MCF 10A (cell line): ENCODE results near the gene FBXW11. TPM values are rescaled to one million over a fixed set of nuclear protein-coding genes. Genes with fewer than 3 reads are reported as not detected.

Experiments
- BruUV-seq: library from RNA; stranded (reverse); fragments of 400-500 nt; replicated peaks from 2 replicates; lab custom pipeline; 2021; lab: Mats Ljungman, UMichigan
- CTCF ChIA-PET: fragments of 300-600 bp; sonication (Branson Sonifier 250); formaldehyde crosslinking; extraction: SDS; loops from one replicate; lab custom pipeline; 2021; ENCODE audit warnings: antibody characterized with exemption, inconsistent platforms; lab: Yijun Ruan, JAX
- POLR2A ChIA-PET: fragments of 300-600, 350-650 bp; sonication (Branson Sonifier 250); formaldehyde crosslinking; extraction: SDS; loops from one replicate; lab custom pipeline; 2020; ENCODE audit warnings: antibody characterized with exemption, inconsistent platforms; lab: Yijun Ruan, JAX
- DNase-seq: peaks from one replicate; pipeline ENCODE4 v3.0.0-alpha.2; 2018; ENCODE audit not compliant: unreplicated experiment
- H3K27ac Mint-ChIP-seq: one replicate; pipeline ENCODE4 v1.8.0; 2022; ENCODE audit warnings: mild to moderate bottlenecking, low read depth, mixed read lengths; ENCODE audit not compliant: unreplicated experiment
- H3K27me3 Mint-ChIP-seq: one replicate; pipeline ENCODE4 v1.8.0; 2022; ENCODE audit warnings: mixed read lengths; ENCODE audit not compliant: insufficient read depth, unreplicated experiment
- H3K36me3 Mint-ChIP-seq: one replicate; pipeline ENCODE4 v1.8.0; 2022; ENCODE audit warnings: mild to moderate bottlenecking, moderate library complexity, mixed read lengths; ENCODE audit not compliant: insufficient read depth, unreplicated experiment
- H3K4me1 Mint-ChIP-seq: one replicate; pipeline ENCODE4 v1.8.0; 2022; ENCODE audit warnings: mixed read lengths; ENCODE audit not compliant: insufficient read depth, unreplicated experiment
- H3K4me3 Mint-ChIP-seq: one replicate; pipeline ENCODE4 v1.8.0; 2022; ENCODE audit warnings: mild to moderate bottlenecking, moderate library complexity, mixed read lengths; ENCODE audit not compliant: unreplicated experiment
- H3K9me3 Mint-ChIP-seq: one replicate; pipeline ENCODE4 v1.8.0; 2022; ENCODE audit warnings: mixed read lengths; ENCODE audit not compliant: unreplicated experiment
- CTCF ChIP-seq: fragments of 200-600 bp; IDR thresholded peaks from one replicate; pipeline ENCODE4 v1.8.0; 2022; ENCODE audit warnings: antibody characterized with exemption, mild to moderate bottlenecking; ENCODE audit not compliant: unreplicated experiment
- intact Hi-C: fragments of 100-400 bp; cut with micrococcal nuclease; formaldehyde crosslinking; loops from 2 replicates; pipeline ENCODE4 v1.14.1; 2022
- total RNA-seq: library from RNA; stranded (reverse); gene quantifications from 2 replicates; pipeline ENCODE4 v1.2.3, GENCODE V29; 2022

The FBXW11 gene
- total RNA-seq, 1 experiment from 2014 or later, result 64.7 TPM

GRCh38 chr5:171874234-171874633 lies 132.2 kb downstream of the FBXW11 start:
- BruUV-seq, result no TSS peak
- ChIA-PET POLR2A (interaction anchor here (1.2 kb wide), 1 partner anchor 19 kb away, joined by 3 read pairs; no protein-coding TSS in a partner anchor), CTCF (interaction anchor here (0.6 to 1.4 kb wide), 4 partner anchors 16 to 469 kb away, joined by 3 to 5 read pairs (median 4); no protein-coding TSS in a partner anchor)
- no peaks in the 10 kb centered on the region for H3K27me3 Mint-ChIP-seq
- peaks cover 9% of the 10 kb centered on the region for H3K4me1 Mint-ChIP-seq
- peak; percentile 66 for DNase-seq
- H3K4me3 Mint-ChIP-seq, result no peak overlapping the region
- H3K36me3 Mint-ChIP-seq, result peaks cover 75% of the 10 kb centered on the region
- no peak for TF ChIP-seq CTCF
- no peak overlapping the region for H3K27ac Mint-ChIP-seq
- intact Hi-C loops, result no loop called here
- H3K9me3 Mint-ChIP-seq, result no peaks in the 10 kb centered on the region

DNA sequence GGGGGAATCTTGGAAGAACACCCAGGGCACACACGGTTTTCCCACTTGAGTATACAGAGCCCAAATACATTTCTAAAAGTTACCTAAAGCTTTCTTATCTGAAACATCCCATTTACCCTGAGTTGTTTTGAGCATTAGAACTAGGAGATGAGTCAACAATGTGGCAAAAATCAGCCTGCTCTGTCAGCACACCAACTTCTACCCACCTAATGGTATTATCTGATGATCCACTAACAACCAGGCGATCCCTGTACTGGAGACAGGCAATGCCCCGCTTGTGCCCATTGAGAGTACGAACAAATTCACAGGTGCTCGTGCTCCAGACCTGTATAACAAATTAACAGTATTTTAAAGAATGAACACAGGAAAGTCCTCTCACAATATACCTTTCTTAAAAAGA lies 133.8 kb downstream of the FBXW11 start:
- peaks cover 86% of the 10 kb centered on the region for H3K36me3 Mint-ChIP-seq
- BruUV-seq, result no TSS peak
- POLR2A ChIA-PET, result interaction anchor here (1.5 to 1.9 kb wide), 2 partner anchors 9 to 484 kb away, joined by 4 to 5 read pairs; no protein-coding TSS in a partner anchor
- H3K27ac Mint-ChIP-seq, result no peak overlapping the region
- no peak for DNase-seq
- no peaks in the 10 kb centered on the region for H3K9me3 Mint-ChIP-seq
- TF ChIP-seq CTCF, result no peak
- intact Hi-C loops, result no loop called here
- H3K4me1 Mint-ChIP-seq, result peaks cover 17% of the 10 kb centered on the region
- H3K27me3 Mint-ChIP-seq, result no peaks in the 10 kb centered on the region
- no peak overlapping the region for H3K4me3 Mint-ChIP-seq
- CTCF ChIA-PET, result interaction anchor here (0.6 to 2.5 kb wide), 9 partner anchors 8 to 454 kb away, joined by 3 to 16 read pairs (median 4); partner anchors contain the start of genes FGF18 and STK10

DNA sequence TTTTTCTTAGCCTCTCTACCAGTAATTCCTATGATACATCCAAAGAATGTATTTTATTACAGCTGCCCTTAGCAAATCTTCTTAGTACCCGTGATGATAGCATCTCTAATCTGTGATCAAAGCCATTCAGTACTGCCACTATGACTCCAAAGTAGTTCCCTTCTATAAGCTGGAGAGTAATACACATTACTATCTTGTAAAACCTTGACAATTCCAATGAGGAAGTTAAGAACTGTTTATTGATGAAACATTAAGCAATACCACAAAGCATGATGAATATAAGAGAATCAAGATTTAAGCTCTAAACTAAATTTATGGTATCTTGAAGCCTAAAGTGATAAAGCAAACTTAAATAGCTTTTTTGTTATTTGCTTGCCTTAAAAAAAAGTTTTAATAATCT lies 134.7 kb downstream of the FBXW11 start:
- H3K4me1 Mint-ChIP-seq, result peaks cover 18% of the 10 kb centered on the region
- no peak overlapping the region for H3K27ac Mint-ChIP-seq
- TF ChIP-seq CTCF, result no peak
- H3K9me3 Mint-ChIP-seq, result no peaks in the 10 kb centered on the region
- peaks cover 85% of the 10 kb centered on the region for H3K36me3 Mint-ChIP-seq
- POLR2A ChIA-PET, result interaction anchor here (0.9 to 1.5 kb wide), 3 partner anchors 19 to 483 kb away, joined by 3 to 4 read pairs (median 3); no protein-coding TSS in a partner anchor
- CTCF ChIA-PET, result interaction anchor here (1.7 to 2.5 kb wide), 4 partner anchors 10 to 453 kb away, joined by 4 to 16 read pairs (median 10); partner anchors contain the start of genes FGF18 and STK10
- no peaks in the 10 kb centered on the region for H3K27me3 Mint-ChIP-seq
- BruUV-seq, result no TSS peak
- H3K4me3 Mint-ChIP-seq, result no peak overlapping the region
- no peak for DNase-seq
- intact Hi-C loops, result no loop called here

GRCh38 chr5:171869956-171870355 lies 136.5 kb downstream of the FBXW11 start:
- DNase-seq, result no peak
- CTCF ChIA-PET, result interaction anchor here (0.8 to 1.8 kb wide), 7 partner anchors 10 to 452 kb away, joined by 3 to 7 read pairs (median 3); no protein-coding TSS in a partner anchor
- intact Hi-C loops, result no loop called here
- no peak for TF ChIP-seq CTCF
- Mint-ChIP-seq H3K27ac (no peak overlapping the region), H3K9me3 (no peaks in the 10 kb centered on the region), H3K4me3 (no peak overlapping the region), H3K27me3 (no peaks in the 10 kb centered on the region), H3K36me3 (peaks cover 76% of the 10 kb centered on the region), H3K4me1 (peaks cover 18% of the 10 kb centered on the region)
- POLR2A ChIA-PET, result interaction anchor here (1.1 to 2.2 kb wide), 3 partner anchors 9 to 12 kb away, joined by 3 to 8 read pairs (median 3); no protein-coding TSS in a partner anchor
- no TSS peak for BruUV-seq
